ENCODE measurements around the gene EHBP1L1.
A peak's percentile ranks its signal among the peaks of the same experiment; 100 is the strongest.

The EHBP1L1 gene

GRCh38 chr11:65546217-65546958 is 29.5 kb upstream of the EHBP1L1 start:
- peak; percentile 37 for DNase-seq (ENCODE audit: low read depth)

GRCh38 chr11:65547446-65548125 is 28.3 kb upstream of the EHBP1L1 start:
- no peak for DNase-seq (ENCODE audit: low read depth)

DNA sequence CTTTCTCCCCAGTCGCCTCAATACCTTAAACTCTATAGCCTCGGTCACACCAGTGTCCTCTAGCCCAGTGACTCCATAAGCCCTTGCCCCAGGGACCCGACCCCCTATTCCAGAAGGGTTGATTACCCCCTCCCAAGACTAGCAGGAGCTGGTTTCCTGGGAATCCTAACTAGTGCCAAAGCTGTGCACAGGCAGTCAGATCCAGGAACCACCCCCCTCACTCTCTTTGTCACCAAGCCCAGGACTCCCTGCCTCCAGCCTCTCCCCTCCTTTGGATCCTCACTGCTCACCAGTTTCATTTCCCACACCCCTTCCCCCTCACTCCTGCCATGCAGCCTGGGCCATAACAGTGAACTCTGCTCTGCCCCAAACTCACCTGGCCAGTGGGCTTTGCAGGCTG is 27.5 kb upstream of the EHBP1L1 start:
- DNase-seq (ENCODE audit: low read depth), result no peak

DNA sequence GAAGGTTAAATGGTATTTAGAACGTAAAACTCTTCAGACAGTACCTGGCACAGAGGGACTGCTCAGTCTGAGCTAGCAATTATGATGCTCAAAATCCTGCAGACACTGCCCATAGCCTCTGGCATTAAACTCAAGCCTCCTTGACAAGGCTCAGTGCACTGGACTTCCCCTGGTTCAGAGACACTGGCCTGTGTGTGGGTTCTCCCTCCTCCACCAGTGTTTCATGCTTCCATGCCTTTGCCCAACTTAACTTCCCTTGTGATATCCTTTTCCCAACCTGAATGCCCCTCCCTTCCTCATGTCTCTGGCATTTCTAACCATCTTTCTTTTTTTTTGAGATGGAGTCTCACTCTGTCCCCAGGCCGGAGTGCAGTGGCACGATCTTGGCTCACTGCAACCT is 26.8 kb upstream of the EHBP1L1 start:
- no peak for DNase-seq (ENCODE audit: low read depth)

DNA sequence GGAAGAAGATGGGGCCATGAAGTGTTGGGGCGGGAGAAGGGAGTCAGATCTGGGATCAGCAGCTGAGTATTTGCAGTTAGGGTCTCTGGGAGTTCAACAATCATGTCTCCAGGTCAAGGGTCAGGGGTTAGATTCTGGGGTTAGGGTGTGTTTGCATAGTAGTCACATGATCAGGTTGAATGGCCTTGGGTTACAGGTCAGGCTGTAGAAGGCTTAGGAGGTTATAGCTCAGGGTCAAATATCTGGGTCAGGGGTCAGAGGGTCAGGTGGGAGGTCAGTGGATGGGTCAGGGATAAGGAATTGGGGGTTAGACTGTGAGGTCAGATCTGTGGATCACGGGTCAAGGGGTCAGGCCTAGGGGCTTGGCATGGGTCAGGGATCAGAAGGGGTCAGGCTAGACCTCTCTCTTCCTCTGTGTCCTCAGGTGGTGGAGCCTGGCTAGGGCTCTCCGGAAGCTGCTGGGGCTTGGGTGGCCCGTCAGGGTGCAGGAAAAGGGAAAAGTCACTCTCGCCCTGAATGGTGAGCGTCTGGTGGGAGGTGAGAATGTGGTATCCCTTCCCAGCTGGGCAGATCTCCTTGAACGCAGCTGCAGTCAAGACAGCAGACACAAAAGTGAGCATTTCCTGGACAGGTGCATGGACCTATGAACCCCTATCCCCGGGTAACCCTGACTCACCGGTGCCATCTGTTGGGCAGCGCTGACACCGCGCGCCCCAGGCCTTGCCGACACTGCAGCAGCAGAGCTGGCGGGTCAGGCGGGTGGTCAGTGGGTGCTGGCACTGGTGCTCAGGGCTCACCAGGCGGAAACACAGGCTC is 24.1 kb upstream of the EHBP1L1 start:
- DNase-seq (ENCODE audit: low read depth), result peak; percentile 52

- no peak for DNase-seq (ENCODE audit: low read depth)
Observed at GRCh38 chr11:65552388-65552951, 23.4 kb upstream of the EHBP1L1 start.

GRCh38 chr11:65553301-65554001 is 22.4 kb upstream of the EHBP1L1 start:
- DNase-seq (ENCODE audit: low read depth), result no peak

GRCh38 chr11:65554057-65554818 is 21.6 kb upstream of the EHBP1L1 start:
- no peak for DNase-seq (ENCODE audit: low read depth)

DNA sequence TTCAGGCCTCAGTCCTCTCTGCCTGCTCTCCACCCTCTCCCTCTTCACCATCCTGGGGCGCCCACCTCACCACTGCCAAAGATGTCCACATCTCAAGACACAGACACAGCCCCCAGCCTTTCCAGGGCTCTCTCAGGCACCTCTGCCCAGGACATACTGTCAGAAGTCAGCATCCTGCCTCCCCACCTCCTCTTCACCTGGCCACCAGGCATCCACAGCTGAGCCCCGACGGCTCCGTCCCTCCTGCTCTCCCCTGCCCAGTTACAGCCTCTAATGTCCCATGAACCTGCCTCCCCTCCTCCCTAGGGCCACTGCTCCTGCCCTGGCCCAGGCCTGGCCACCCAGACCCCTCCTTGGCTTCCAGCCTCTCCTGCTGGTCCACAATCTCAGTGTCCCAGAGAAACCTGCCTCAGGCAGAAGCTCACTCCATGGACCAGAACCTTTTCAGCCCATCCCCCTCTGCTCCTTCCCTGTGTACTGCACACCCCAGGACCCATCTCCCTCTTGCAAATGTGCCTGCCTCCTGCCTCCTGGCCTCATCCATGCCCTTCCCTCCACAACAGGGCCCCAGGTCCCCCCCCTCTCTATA is 20.9 kb upstream of the EHBP1L1 start:
- no peak for DNase-seq (ENCODE audit: low read depth)

DNA sequence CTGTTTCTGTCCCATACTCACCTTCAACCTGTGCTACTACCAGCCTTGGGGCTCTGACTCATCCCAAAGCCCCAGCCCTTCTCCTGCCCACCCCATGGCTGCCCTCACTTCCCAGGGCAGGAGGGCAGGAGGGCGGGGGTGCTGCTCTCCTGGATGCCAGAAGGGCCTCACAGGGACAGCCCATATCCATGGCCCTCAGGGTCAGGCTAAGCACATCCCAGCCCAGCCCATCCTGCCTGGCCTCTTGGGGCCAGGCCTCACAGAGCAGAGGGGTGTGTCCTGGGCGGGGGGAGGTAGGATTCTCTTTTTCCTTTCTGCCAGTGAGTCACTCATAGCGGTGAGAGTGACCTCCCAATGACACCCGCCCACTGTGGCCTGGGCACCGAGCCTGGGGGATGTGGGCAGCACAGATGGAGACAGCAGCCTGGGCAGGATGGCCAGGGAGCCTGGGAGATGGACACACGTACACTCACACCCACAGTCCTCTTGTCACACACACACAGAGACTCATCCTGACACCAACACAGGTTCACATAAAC is 20.1 kb upstream of the EHBP1L1 start:
- peak; percentile 93 for DNase-seq (ENCODE audit: low read depth)

DNA sequence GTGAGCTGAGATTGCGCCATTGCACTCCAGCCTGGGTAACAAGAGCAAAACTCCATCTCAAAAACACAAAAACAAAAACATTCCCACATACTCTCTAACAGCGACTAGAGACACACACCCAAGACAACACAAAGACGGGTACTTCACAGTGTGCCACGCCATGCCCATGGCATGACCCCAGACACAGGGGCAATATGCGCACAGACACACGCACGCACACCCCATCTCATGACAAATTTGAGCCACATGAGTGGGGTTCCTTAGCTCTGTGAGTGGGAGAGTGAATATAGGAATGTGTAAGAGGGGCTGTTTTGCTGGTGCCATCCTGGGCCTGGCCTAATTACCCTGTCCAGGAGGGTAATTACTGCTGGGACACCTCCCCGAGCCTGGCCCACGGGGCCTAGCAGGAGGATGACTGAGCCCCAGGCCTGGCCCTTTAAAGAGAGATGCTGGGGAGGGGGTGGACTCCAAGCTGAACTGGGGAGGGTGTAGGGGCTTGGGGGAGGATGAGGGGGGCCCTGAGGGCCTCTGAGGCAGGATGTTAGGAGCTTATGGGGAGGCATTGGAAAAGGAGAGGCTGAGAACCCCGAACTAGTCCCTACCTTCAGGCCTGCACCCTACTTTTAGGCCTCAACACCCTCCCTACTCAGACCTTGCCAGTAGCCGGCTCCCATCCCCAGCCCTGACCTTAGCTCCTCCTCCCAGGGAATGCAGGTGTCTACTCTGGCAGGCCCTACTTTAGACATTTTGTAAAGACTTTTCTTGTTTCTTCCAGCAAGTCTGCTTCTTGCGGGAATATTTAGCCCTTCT is 19.2 kb upstream of the EHBP1L1 start:
- DNase-seq (ENCODE audit: low read depth), result peak; percentile 43

DNA sequence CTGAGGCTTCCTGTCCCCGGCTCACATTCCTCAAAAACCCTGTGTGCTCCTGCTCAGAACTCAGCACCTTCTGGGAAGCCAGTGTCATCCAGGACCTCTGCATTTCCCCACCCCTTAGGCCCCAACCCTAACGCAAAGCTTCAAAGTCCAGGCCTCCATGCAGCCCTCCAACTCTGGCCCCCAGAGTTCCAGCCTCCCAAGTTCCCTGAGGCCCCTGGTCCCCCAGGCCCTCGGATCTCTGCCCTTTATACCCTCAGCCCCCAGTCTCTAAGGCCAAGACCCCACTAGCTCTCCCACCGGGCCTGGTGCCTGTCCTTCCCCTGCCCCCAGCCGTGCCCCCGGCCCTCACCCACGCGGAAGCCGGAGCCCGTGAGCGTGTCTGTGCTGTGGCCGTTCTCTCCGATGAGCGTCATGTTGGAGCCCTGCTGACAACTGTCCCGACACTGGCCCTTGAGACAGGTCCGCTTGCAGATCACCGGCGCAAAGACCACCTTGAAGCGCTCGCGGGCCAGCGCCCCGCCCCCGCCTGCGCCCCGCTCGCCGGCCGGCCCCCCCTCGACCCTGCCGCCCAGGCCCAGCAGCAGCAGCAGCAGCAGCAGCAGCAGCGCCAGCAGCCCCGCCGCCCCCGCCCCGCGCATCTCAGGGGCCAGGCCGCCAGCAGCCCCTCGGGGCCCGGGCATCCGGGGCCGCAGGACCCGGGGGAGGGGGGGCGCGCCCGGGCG is 18.4 kb upstream of the EHBP1L1 start:
- no peak for DNase-seq (ENCODE audit: low read depth)

GRCh38 chr11:65558002-65558929 is 17.6 kb upstream of the EHBP1L1 start, which contains the start of gene LTBP3:
Gene LTBP3, minus strand, starts transcription at chr11:65558359. Its CDS starts 400 bp downstream, at chr11:65557959.
- DNase-seq (ENCODE audit: low read depth), result peak; percentile 77

DNA sequence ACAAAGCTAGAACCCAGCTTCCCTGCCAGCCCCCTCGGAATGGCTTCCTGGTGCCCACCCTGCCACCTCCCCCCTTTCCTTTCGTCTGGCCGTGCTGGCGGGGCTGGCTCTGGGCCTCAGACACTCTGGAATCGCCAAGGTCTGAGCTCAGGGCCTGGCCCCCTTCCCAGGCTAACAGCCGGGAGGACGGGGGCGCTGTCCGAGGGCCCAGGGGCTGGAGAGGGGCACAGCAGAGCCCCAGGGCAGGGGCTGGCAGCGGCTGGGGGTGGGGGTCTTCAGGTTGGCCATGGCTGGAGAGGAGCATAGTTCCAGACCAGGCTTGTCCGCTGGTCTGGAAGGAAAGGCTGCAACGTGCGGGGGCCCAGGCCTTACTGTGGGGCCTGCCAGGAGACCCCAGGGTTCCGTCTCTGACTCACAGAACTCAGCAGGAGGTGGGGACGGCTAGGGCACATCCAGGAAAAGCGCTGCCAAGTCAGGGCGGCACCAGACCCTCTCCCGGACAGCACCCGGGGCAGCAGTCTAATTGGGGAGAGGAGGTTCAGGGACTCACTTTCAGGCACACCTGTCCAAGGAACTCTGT is 16.8 kb upstream of the EHBP1L1 start:
- no peak for DNase-seq (ENCODE audit: low read depth)

- DNase-seq (ENCODE audit: low read depth), result no peak
Observed at GRCh38 chr11:65559535-65559934, 16.3 kb upstream of the EHBP1L1 start.

DNA sequence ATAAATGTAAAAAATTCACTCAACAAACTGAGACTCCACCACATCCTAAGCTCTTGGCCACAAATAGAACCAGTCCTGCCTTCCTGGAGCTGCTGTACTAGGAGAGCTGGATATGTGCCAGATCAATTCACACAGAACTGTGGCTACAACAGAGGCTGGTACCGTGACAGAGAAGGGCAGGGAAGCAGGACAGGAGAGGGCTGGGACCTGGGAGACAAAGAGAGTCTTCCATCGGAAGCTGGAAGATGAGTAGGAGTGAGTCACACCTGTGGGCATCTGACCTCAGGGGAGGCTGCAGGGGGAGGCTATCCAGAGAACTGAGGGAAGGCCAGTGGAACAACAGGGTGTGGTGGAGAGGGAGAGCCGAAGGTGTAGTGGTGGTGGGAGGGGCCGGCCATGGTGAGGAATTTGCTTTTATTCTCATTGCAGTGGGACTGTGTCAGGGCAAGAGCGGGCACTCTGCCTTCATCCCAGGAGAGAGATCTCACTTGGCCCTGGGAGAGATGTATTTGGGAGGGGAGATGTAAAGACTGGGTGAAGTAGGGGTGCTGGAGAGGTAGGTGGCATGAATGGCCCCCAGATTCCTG is 15.8 kb upstream of the EHBP1L1 start:
- DNase-seq (ENCODE audit: low read depth), result peak; percentile 93

All from ELR (cell line).